ENCODE results near the gene ATP6V1B1. TPM values are rescaled to one million over a fixed set of nuclear protein-coding genes. Genes with fewer than 3 reads are reported as not detected.
"Not testable (repeated sequence)": the region's sequence is repeated elsewhere in the genome, so short reads cannot be mapped to it uniquely, and the experiment has no call there.

ATP6V1B1 gene
- total RNA-seq, 1 donor from 2014 or later: 4.6 TPM

DNA sequence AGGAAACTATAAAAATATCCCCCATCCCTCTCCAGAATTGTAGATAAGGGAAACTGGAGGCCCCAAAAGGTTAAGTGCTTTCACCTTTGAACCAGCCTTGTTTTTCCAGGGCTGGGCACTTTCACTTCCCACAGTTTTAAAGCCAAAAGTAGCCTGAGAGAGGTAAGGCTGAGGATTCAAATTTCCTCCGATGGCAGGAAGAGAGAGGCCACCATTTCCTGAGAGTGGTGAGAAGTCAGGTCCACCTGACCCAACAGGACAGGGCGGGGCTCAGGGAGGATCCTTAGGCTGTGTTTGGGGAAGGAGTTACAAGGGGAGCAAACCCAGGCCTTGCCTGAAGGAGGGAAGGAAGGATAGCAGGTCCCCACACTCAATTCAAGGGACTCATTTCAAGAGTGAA is 63.7 kb downstream of the ATP6V1B1 start:
- TF ChIP-seq, protein P1, sequence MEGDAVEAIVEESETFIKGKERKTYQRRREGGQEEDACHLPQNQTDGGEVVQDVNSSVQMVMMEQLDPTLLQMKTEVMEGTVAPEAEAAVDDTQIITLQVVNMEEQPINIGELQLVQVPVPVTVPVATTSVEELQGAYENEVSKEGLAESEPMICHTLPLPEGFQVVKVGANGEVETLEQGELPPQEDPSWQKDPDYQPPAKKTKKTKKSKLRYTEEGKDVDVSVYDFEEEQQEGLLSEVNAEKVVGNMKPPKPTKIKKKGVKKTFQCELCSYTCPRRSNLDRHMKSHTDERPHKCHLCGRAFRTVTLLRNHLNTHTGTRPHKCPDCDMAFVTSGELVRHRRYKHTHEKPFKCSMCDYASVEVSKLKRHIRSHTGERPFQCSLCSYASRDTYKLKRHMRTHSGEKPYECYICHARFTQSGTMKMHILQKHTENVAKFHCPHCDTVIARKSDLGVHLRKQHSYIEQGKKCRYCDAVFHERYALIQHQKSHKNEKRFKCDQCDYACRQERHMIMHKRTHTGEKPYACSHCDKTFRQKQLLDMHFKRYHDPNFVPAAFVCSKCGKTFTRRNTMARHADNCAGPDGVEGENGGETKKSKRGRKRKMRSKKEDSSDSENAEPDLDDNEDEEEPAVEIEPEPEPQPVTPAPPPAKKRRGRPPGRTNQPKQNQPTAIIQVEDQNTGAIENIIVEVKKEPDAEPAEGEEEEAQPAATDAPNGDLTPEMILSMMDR (conservative IDR thresholded peaks at IDR 0.05): no peak
- no peak overlapping the region for H3K4me3 Mint-ChIP-seq
- no peak for DNase-seq (ENCODE audit: low read depth, low spot score)

GRCh38 chr2:70999931-71000330 is 64.2 kb downstream of the ATP6V1B1 start:
- not testable (repeated sequence) for H3K27ac Mint-ChIP-seq (ENCODE audit: unreplicated experiment); H3K36me3 Mint-ChIP-seq (ENCODE audit: low read depth); H3K4me3 Mint-ChIP-seq; DNase-seq (ENCODE audit: low read depth, low spot score); H3K9me3 Mint-ChIP-seq
- H3K4me1 Mint-ChIP-seq: peaks cover 31% of the 10 kb centered on the region
- H3K27me3 Mint-ChIP-seq (ENCODE audit: low read depth): peaks cover 25% of the 10 kb centered on the region

More for the DNA sequence above, 63.7 kb downstream of the ATP6V1B1 start:
- no peaks in the 10 kb centered on the region for H3K36me3 Mint-ChIP-seq (ENCODE audit: low read depth)
- H3K9me3 Mint-ChIP-seq: no peaks in the 10 kb centered on the region
- peaks cover 25% of the 10 kb centered on the region for H3K27me3 Mint-ChIP-seq (ENCODE audit: low read depth)
- H3K27ac Mint-ChIP-seq (ENCODE audit: unreplicated experiment): no peak overlapping the region
- peaks cover 31% of the 10 kb centered on the region for H3K4me1 Mint-ChIP-seq

DNA sequence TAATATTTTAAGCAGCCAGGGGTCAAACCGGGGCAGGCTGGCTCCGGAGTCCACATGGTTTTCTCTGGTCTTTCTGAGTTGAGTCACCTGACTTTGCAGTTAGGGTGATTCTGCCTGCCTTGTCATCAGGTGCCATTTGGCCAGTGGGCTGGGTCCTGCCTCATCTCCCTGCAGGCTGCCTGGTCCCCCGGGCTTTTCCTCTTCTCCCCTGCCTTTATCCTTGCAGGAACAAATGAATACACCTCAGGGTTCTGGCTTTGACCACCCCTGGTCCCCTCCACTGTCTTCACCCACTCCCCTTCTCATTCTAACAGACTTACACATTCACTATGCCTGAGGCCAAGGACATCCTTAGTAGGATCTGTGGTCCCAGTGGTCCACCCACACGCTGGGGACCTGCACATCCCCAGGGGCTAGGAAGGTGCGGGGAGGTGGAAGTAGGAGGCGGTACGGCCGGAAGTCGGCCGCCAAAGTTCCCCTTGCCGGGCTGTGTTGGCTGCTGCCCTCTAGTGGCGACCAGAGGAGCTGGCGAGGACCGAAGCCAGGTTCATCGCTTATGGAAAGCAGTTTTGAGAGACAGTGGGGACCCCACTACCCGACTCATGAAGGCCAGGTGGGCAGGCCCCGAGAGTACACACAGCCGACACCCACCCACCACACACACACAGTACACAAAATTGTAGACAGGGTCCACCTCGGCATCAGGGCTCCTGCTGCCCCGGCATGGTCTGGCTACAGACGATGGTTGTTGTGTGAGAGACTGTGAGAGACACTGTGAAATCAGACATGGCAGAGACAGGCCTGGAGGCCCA is 65.3 kb downstream of the ATP6V1B1 start:
- H3K27me3 Mint-ChIP-seq (ENCODE audit: low read depth): peaks cover 15% of the 10 kb centered on the region
- H3K4me3 Mint-ChIP-seq: peak overlapping the region; percentile 49
- no peaks in the 10 kb centered on the region for H3K9me3 Mint-ChIP-seq
- H3K4me1 Mint-ChIP-seq: peaks cover 23% of the 10 kb centered on the region
- H3K36me3 Mint-ChIP-seq (ENCODE audit: low read depth): no peaks in the 10 kb centered on the region
- peak; percentile 76 for DNase-seq (ENCODE audit: low read depth, low spot score)
- H3K27ac Mint-ChIP-seq (ENCODE audit: unreplicated experiment): no peak overlapping the region
- TF ChIP-seq, protein P1 (conservative IDR thresholded peaks at IDR 0.05): peak; percentile 92

DNA sequence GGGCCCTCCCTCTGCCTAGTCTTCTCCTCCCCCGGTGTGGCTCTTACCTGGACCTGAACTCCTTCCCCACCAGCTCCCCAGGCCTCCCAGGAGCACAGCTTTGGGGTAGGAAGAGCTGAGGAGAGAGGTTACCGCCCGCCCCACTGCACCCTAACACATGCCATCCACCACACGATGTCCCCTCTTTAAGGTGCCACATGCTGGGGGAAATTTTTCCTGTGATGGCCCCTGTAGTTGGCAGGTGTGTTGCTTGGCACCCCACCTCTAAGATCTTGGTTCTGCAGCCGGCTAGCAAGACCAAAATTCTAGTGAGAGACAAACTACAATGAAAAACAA is 65.9 kb downstream of the ATP6V1B1 start:
- Mint-ChIP-seq H3K4me3 (no peak overlapping the region), H3K36me3 (ENCODE audit: low read depth) (no peaks in the 10 kb centered on the region), H3K27ac (ENCODE audit: unreplicated experiment) (no peak overlapping the region), H3K9me3 (no peaks in the 10 kb centered on the region), H3K27me3 (ENCODE audit: low read depth) (peaks cover 13% of the 10 kb centered on the region), H3K4me1 (peaks cover 23% of the 10 kb centered on the region)
- DNase-seq (ENCODE audit: low read depth, low spot score): no peak
- TF ChIP-seq, protein P1 (conservative IDR thresholded peaks at IDR 0.05): no peak

GRCh38 chr2:71001981-71002570 is 66.4 kb downstream of the ATP6V1B1 start:
- H3K4me3 Mint-ChIP-seq: peak overlapping the region; percentile 65
- TF ChIP-seq, protein P1 (conservative IDR thresholded peaks at IDR 0.05): no peak

DNA sequence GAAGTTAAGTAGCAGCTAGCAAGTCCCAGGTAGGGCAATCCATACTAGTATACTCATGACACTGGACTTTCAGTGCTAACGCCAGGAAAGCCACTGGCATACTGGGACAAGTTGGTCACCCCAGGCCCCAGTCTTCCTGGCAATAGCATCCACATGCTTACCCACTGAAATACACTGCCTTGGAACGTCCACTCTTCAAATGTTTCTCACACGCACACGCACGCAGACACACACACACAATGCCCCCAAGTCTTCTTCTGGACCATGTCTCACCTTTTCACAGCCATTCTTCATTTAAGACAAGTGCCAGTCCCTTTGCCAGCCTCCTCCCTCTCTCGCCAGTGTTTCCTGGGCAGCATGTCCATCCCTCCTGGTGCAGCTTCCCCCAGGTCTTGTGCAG is 67.7 kb downstream of the ATP6V1B1 start:
- H3K27me3 Mint-ChIP-seq (ENCODE audit: low read depth): peaks cover 5% of the 10 kb centered on the region
- H3K4me3 Mint-ChIP-seq: peak overlapping the region; percentile 10
- TF ChIP-seq, protein P1 (conservative IDR thresholded peaks at IDR 0.05): no peak
- H3K36me3 Mint-ChIP-seq (ENCODE audit: low read depth): no peaks in the 10 kb centered on the region
- peaks cover 23% of the 10 kb centered on the region for H3K4me1 Mint-ChIP-seq
- no peak for DNase-seq (ENCODE audit: low read depth, low spot score)
- H3K27ac Mint-ChIP-seq (ENCODE audit: unreplicated experiment): no peak overlapping the region
- no peaks in the 10 kb centered on the region for H3K9me3 Mint-ChIP-seq

More at GRCh38 chr2:71001981-71002570, 66.4 kb downstream of the ATP6V1B1 start:
- DNase-seq (ENCODE audit: low read depth, low spot score): peak; percentile 49
- no peaks in the 10 kb centered on the region for H3K36me3 Mint-ChIP-seq (ENCODE audit: low read depth)
- H3K4me1 Mint-ChIP-seq: peaks cover 23% of the 10 kb centered on the region
- peaks cover 13% of the 10 kb centered on the region for H3K27me3 Mint-ChIP-seq (ENCODE audit: low read depth)
- H3K27ac Mint-ChIP-seq (ENCODE audit: unreplicated experiment): no peak overlapping the region
- H3K9me3 Mint-ChIP-seq: no peaks in the 10 kb centered on the region

Measured in neural crest cell (in vitro differentiated cells).